CD4-positive, alpha-beta T cell treated with Interferon alpha-2 for 1 hour (primary cell): ENCODE results near the gene SLC39A3.

Experiments used
- DNase-seq, 2 donors: peaks; one replicate each; pipeline ENCODE4 v3.0.0-alpha.2; 2020 to 2022

SLC39A3 gene

DNA sequence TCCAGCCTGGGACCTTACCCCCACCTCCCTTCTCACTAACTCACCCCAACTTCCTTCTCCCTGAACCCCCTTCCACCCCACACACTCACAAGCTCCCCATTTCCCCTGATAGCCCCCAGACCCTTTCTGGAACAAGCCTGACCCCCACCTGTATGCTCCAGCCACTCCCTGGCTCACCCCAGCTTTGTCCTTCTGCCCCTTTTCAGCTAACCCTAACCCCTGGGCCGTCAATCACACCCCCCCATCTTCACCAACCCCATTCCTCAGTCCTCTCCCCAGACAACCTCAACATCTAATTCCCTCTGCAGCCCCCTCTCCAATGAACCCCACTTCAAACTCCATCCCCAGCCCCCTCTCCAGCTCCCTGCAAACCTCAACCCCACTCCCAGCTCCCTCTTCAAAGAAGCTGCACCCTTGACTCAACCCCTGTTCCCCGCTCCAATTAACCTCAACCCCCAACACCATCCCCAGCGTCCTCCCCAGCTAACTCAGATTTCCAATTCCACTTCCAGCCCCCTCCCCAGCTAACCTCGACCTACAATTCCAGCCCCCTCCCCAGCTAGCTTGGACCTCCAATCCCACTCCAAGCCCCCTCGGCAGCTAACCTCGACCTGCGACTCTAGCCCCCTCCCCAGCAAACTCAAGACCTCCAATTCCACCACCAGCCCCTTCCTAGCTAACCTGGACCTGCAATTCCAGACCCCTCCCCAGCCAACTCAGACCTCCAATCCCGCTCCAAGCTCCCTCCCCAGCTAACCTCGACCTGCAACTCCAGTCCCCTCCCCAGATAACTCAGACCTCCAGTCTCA lies 38.3 kb downstream of the SLC39A3 start:
- no peak for DNase-seq

DNA sequence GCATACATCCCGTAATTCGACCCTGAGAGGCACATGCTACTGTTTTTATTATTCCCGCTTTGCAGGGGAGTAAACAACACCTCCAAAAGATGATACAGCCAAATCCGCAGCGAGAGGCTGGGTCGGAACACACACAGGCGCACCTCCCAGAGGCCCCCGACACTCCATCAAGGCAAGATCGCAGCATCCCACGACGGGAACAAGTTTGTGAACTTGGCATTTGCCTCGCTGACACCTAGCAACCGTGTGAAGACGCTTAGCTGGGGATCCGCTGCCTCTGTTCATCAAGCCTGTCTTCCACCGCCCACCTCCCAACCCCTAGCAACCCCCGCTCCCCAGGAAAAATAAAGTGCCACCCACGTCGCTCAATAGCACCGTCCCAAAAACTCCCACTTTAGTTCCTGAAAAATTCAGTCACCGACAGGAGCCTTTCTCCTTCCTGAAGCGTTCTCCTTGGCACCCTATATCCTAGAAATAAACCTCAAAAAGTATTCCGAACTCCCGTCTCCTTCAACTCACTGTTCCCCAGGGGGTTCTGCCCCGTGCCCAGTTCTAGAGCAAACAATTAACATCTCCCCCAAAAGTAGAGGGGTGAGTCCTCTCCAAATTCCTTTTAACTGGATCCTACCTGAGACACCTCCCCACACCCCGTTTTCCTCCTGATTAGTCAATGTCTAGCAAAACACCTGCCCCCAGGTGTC lies 39.0 kb downstream of the SLC39A3 start:
- DNase-seq, result no peak

DNA sequence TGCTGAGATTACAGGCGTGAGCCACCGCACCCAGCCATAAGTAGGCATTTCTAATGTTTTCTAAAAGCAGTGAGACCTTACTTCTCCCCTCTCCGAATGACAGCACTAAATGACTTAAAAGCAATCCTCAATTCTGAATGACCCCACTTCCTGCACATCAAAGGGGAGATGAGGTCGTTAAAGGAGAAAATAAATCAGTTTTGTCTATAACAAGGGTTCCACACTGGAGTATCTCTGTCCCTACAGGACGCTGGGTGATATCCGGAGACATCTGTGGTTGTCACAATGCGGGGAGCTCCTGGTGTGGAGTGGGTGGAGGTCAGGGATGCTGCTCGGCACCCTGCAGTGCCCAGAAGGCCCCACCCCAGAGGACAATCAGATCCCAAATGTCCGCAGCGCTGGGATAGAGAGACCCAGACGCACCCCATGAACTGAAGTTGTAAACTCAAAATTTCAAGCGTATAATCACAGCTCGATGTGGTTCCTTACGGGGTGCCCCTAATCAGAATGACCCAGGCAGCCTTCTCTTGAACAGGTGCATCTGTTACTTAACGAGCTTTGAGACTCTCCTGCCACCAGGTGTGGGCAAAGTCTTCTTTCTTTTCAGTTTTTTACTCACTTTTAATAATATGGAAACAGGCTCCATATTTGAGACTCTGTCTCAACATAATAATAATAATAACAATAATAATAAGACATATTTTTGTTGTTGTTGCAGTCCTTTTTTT lies 40.2 kb downstream of the SLC39A3 start:
- no peak for DNase-seq

DNA sequence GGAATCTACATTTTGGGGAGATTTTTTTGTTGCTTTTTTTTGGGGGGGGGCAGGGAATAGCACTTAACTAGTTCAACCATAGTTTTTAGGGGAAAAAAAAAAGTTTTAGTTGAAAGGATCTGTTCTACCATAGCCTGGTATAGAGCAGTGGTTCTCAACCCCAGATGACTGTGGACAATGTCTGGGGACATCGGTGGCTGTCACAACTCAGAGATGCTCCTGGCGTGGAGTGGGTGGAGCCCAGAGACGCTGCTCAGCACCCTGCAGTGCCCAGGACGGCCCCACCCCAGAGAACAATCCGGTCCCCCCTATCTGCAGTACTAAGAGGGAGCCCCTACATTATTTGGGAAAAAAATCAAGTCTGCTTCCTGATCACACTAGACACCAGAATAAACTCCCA lies 45.6 kb downstream of the SLC39A3 start:
- no peak for DNase-seq

DNA sequence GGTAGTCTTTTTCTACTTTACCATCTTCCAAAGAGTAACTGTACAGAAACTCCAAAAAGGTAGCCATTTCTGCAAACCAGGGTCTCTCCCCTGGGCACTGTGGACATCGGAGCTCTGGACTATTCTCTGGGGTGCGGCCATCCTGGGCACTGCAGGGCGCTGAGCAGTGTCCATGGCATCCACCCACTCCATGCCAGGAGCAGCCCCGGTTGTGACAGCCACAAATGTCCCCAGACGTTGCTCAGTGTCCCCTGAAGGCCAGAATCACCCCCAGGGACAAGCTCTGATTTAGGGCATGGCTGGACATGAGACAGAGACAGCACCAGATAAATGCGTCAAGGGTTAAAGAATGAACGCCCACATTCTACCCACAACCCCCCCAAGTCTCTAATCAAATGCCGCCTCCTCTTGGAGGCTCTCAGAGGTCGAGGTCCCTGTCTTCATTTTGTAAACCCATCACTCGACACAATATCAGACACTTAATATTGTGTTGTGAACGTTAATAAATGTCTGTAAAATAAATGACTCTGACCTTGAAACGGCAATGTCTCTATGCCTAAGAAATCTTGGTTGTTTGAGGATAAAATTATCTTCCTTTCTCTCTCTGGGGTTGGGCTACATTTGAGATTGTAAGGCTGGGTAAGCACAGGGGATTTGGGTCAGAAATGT lies 46.2 kb downstream of the SLC39A3 start:
- no peak for DNase-seq

DNA sequence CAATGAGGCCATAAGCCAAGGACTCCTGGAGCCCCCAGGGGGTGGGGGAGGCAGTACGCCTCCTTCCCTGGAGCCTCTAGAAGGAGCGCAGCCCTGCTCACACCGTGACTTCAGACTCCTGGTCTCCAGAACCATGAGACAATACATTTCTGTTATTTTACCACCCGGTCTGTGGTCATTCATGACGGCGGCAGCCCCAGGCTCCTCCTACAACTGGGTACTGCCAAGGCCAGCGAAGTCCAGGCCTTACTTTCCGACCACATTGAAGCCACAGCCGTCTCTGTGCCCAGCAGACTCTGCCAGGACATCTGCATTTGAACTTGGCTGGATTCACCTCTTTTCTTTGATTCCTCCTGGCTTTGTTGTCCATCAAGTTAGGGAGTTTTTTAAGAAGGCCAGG lies 47.9 kb downstream of the SLC39A3 start:
- no peak for DNase-seq

DNA sequence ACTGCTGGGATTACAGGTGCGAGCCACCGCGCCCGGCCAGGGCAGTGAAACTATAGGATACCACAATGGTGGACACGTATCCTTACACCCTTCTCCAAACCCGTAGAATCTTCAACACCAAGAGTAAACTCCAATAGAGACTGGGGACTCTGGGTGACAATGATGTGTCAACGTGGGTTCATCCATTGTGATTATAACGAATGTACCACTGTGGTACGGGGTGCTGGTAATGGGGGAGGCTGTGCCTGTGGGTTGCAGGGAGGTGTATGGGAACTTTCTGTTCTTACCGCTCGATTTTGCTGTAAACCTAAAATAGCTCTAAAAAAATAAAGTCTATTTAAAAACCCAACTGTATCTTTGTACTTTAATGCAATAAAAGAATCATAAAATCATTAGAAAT lies 49.0 kb downstream of the SLC39A3 start:
- DNase-seq, result no peak

DNA sequence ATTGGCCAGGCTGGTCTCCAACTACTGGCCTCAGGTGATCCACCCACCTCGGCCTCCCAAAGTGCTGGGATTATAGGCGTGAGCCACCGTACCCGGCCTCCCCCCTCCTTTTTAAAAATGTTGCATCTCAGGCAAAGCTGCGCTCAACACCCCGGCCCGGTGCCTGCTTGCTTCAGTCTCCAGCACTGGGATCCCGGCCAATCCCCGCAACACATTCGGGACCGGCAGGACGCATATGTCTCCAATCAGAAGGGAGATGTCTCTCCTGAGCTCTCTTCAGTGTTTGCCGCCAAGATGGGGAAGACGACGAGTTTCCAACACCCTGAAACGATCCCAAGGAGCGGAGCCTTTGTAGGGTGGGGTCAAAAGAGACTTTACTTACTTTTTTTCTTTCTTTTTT lies 53.5 kb downstream of the SLC39A3 start:
- DNase-seq, result no peak

DNA sequence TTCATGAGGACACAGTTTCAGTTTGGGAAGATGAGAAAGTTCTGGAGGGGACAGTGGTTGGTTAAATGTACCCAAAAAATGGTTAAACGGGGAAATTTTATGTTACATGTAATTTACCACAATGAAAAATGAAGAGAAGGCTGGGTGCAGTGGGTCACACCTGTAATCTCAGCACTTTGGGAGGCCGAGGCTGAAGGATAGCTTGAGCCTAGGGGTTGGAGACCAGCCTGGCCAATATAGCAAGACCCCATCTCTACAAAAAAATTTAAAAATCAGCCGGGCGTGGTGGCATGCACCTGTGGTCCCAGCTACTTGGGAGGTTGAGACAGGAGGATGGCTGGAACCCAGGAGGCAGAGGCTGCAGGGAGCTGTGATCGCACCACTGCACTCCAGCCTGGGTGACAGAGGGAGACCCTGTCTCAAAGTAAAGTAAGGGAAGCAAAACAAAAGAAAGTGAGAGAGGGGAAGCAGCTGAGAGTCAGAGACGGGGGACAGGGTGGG lies 54.6 kb downstream of the SLC39A3 start:
- no peak for DNase-seq

DNA sequence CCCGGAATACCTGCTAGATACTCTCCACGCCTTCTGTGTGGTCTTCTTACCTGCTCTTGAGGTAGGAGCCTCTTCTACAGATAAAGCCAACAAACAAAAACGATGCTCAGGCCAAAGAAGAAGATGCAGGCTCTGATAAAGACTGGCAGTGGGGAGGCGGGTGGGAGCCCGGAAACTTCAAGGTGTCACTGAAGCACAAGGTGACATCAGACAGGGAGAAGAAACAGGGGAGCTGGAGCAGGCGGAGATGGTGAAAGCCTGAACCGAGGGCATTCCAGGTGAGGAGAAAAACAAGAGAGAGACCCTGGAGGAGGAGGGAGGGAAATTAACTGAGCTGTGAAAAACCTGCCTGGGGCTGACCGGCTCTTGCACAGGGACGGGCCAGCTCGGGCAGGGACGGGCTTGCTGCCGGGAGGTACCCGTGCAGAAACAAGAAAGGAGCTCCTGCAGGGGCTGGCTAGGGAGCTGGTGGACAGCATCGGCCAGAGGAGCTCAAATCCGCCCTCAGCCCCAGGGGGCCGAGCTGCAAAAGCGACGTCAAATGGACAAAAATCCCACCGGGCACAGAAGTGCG lies 56.3 kb downstream of the SLC39A3 start:
- no peak for DNase-seq
